ENCODE data around the gene PDZD4.

DNA sequence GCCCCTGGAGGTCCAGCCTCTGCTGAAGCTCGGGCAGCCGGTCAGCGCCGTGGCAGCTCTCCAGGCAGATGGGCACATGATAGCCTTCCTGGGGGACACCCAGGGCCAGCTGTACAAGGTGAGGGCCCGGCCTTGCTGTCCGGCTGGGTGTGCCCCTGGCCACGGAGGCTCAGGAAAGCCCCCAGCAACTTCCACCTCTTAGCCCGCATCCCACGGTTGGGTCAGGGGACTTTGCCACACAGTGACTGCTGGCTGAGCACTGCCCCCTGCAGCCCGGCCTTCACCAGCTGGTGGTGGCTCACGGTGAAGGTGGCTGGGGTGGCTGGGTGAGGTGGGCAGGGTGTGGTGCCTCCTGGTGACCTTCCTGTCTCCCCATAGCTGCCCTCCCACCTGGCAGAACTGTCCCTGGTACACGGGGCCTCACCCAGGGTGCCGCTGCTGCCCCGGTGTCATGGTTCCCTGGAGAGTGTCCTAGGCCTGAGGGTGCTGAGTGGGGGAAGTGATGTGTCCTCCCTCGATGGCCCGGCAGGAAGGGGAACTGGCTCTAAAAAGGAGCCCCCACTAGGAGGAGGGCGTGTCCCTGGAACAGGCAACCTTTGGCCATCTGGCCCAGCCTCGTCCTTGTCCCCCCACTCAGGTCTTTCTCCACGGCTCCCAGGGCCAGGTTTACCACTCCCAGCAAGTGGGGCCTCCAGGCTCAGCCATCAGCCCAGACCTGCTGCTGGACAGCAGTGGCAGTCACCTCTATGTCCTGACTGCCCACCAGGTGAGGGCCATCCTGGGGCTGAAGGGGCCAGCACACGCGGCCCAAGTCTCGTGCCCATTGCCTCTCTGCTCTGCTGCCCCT is 61.8 kb downstream of the PDZD4 start:
- TF ChIP-seq POLR2A (IDR thresholded peaks at IDR 0.05; ENCODE audit: low read depth, low read length) (no peak), POLR2AphosphoS5 (IDR thresholded peaks at IDR 0.05; ENCODE audit: low read depth, low read length) (no peak), TAF1 (IDR thresholded peaks at IDR 0.05; ENCODE audit: borderline replicate concordance, low read depth, low read length) (no peak)

All from GM12892 (cell line).